ENCODE data around the gene PIP. TPM values are rescaled to one million over a fixed set of nuclear protein-coding genes. Genes with fewer than 3 reads are reported as not detected.
"Not testable (repeated sequence)": the region's sequence is repeated elsewhere in the genome, so short reads cannot be mapped to it uniquely, and the experiment has no call there.

The PIP gene
- total and polyA plus RNA-seq, 2 donors (not counting 3 experiments of a cell fraction or from before 2014, with no cell fraction given): not detected

DNA sequence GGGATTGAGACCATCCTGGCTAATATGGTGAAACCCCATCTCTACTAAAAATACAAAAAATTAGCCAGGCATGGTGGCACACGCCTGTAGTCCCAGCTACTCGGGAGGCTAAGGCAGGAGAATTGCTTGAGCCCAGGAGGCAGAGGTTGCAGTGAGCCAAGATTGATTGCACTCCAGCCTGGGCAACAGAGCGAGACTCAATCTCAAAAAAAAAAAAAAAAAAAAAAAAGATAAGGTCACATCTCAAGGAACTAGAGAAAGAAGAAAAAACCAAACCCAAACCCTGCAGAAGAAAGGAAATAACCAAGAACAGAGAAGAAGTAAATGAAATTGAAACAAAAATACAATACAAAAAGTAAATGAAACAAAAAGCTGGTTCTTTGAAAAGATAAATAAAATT lies 46.3 kb upstream of the PIP start:
- H3K36me3 ChIP-seq (ENCODE audit: control insufficient read depth in 2 of 2, extremely low read depth in 1 of 2, insufficient read depth in 2 of 2, low read length in 2 of 2); H3K79me2 ChIP-seq (ENCODE audit: control insufficient read depth, insufficient read depth, low read length); H3K4me1 ChIP-seq (ENCODE audit: control insufficient read depth, extremely low read depth, insufficient read depth, low read length); dilution Hi-C loops (cut with MboI; ENCODE audit: extremely low pct_ligation_motif_present, low sequenced_read_pairs); DNase-seq (ENCODE audit: low read depth, low spot score); H3K9ac ChIP-seq (replicated peaks; ENCODE audit: extremely low read depth, insufficient read depth, low read length); H3K27me3 ChIP-seq (ENCODE audit: control insufficient read depth in 2 of 2, insufficient read depth in 2 of 2, low read length in 2 of 2); BruUV-seq (replicated peaks); H2AFZ ChIP-seq (ENCODE audit: low read depth, low read length); intact Hi-C loops (cut with micrococcal nuclease); H3K9me1 ChIP-seq (replicated peaks; ENCODE audit: control insufficient read depth, extremely low read depth, insufficient read depth, low read length); H3K9me3 ChIP-seq (replicated peaks; ENCODE audit: control insufficient read depth, insufficient read depth, low read length); H3K4me3 ChIP-seq (replicated peaks in 1 of 3; ENCODE audit: insufficient read depth in 1 of 3, low read depth in 1 of 3, low read length in 3 of 3); POLR2A ChIA-PET; FAIRE-seq; H3K4me2 ChIP-seq (ENCODE audit: insufficient read depth, low read length); H3K27ac ChIP-seq (ENCODE audit: insufficient read depth, low read depth, low read length); H4K20me1 ChIP-seq (replicated peaks; ENCODE audit: control insufficient read depth, extremely low read depth, insufficient read depth, low read length): not testable (repeated sequence)
- CTCF ChIA-PET: interaction anchor here (0.8 to 2.0 kb wide), 2 partner anchors 13 to 130 kb away, joined by 3 to 5 read pairs; no protein-coding TSS in a partner anchor

- CTCF ChIA-PET: interaction anchor here (1.2 kb wide), 1 partner anchor 126 kb away, joined by 4 read pairs; no protein-coding TSS in a partner anchor
Measured at GRCh38 chr7:143088549-143089231, 43.2 kb upstream of the PIP start.

More at GRCh38 chr7:143088549-143089231, 43.2 kb upstream of the PIP start:
- H3K36me3 ChIP-seq (ENCODE audit: control insufficient read depth in 2 of 2, extremely low read depth in 1 of 2, insufficient read depth in 2 of 2, low read length in 2 of 2); H3K27me3 ChIP-seq (ENCODE audit: control insufficient read depth in 2 of 2, insufficient read depth in 2 of 2, low read length in 2 of 2); H3K9me1 ChIP-seq (replicated peaks; ENCODE audit: control insufficient read depth, extremely low read depth, insufficient read depth, low read length); FAIRE-seq; intact Hi-C loops (cut with micrococcal nuclease); H3K4me2 ChIP-seq (ENCODE audit: insufficient read depth, low read length); H3K27ac ChIP-seq (ENCODE audit: insufficient read depth, low read depth, low read length); H3K4me1 ChIP-seq (ENCODE audit: control insufficient read depth, extremely low read depth, insufficient read depth, low read length); H4K20me1 ChIP-seq (replicated peaks; ENCODE audit: control insufficient read depth, extremely low read depth, insufficient read depth, low read length); H3K9ac ChIP-seq (replicated peaks; ENCODE audit: extremely low read depth, insufficient read depth, low read length); H3K9me3 ChIP-seq (replicated peaks; ENCODE audit: control insufficient read depth, insufficient read depth, low read length); POLR2A ChIA-PET; BruUV-seq (replicated peaks); dilution Hi-C loops (cut with MboI; ENCODE audit: extremely low pct_ligation_motif_present, low sequenced_read_pairs); H2AFZ ChIP-seq (ENCODE audit: low read depth, low read length); DNase-seq (ENCODE audit: low read depth, low spot score); H3K4me3 ChIP-seq (replicated peaks in 1 of 3; ENCODE audit: insufficient read depth in 1 of 3, low read depth in 1 of 3, low read length in 3 of 3); H3K79me2 ChIP-seq (ENCODE audit: control insufficient read depth, insufficient read depth, low read length): not testable (repeated sequence)
